ENCODE results near the gene LIPT1.

GRCh38 chr2:99158599-99158998 is 3.8 kb downstream of the LIPT1 start:
- TF ChIP-seq CTCF (IDR thresholded peaks at IDR 0.05; ENCODE audit: insufficient read depth, low read length, poor library complexity, severe bottlenecking), result no peak
- TF ChIP-seq EZH2phosphoT487 (conservative IDR thresholded peaks at IDR 0.05; ENCODE audit: low read length), result no peak
